ENCODE measurements around the gene BOC. TPM values are rescaled to one million over a fixed set of nuclear protein-coding genes. Genes with fewer than 3 reads are reported as not detected.

Gene BOC
- total and polyA plus RNA-seq, 5 experiments from 2014 or later = not detected

GRCh38 chr3:113174801-113175485 is 36.4 kb upstream of the BOC start:
- Mint-ChIP-seq H3K9me3 (peaks cover 0 to 4% (median 0%) of the 10 kb centered on the region in 9 donors), H3K4me3 (no peak overlapping the region), H3K36me3 (no peaks in the 10 kb centered on the region), H3K27ac (no peak overlapping the region), H3K27me3 (peaks cover 0 to 3% (median 0%) of the 10 kb centered on the region in 5 donors), H3K4me1 (no peaks in the 10 kb centered on the region)
- DNase-seq = no peak
- ATAC-seq = no peak
- POLR2A ChIA-PET = no interaction called here

GRCh38 chr3:113177526-113177925 is 33.8 kb upstream of the BOC start:
- ATAC-seq = no peak
- POLR2A ChIA-PET = no interaction called here
- H3K9me3 Mint-ChIP-seq = no peaks in the 10 kb centered on the region
- H3K36me3 Mint-ChIP-seq = no peaks in the 10 kb centered on the region
- no peak overlapping the region for H3K4me3 Mint-ChIP-seq
- no peaks in the 10 kb centered on the region for H3K4me1 Mint-ChIP-seq
- H3K27ac Mint-ChIP-seq = no peak overlapping the region
- no peak for DNase-seq
- H3K27me3 Mint-ChIP-seq = no peaks in the 10 kb centered on the region

- Mint-ChIP-seq H3K36me3 (no peaks in the 10 kb centered on the region), H3K4me3 (no peak overlapping the region), H3K4me1 (no peaks in the 10 kb centered on the region), H3K9me3 (no peaks in the 10 kb centered on the region), H3K27me3 (peaks cover 0 to 2% (median 0%) of the 10 kb centered on the region in 5 donors), H3K27ac (no peak overlapping the region)
- DNase-seq (no peak), ATAC-seq (no peak)
- POLR2A ChIA-PET = no interaction called here
These were observed 32.0 kb upstream of the BOC start for GRCh38 chr3:113179235-113179824.

- Mint-ChIP-seq H3K36me3 (peaks cover 0 to 9% (median 0%) of the 10 kb centered on the region in 3 donors), H3K4me3 (no peak overlapping the region), H3K4me1 (no peaks in the 10 kb centered on the region), H3K27ac (no peak overlapping the region), H3K27me3 (peaks cover 0 to 2% (median 0%) of the 10 kb centered on the region in 5 donors), H3K9me3 (peaks cover 0 to 10% (median 7%) of the 10 kb centered on the region in 9 donors)
- POLR2A ChIA-PET = no interaction called here
- ATAC-seq = no peak
- no peak for DNase-seq
These were observed 27.4 kb upstream of the BOC start for GRCh38 chr3:113183748-113184661.

GRCh38 chr3:113185194-113185835 is 26.0 kb upstream of the BOC start:
- Mint-ChIP-seq H3K36me3 (peaks cover 0 to 9% (median 0%) of the 10 kb centered on the region in 3 donors), H3K27me3 (peaks cover 0 to 2% (median 0%) of the 10 kb centered on the region in 5 donors), H3K4me3 (no peak overlapping the region), H3K9me3 (peaks cover 0 to 13% (median 7%) of the 10 kb centered on the region in 9 donors), H3K27ac (peak overlapping the region in 1 of 10 donors; percentile 9), H3K4me1 (no peaks in the 10 kb centered on the region)
- no peak for ATAC-seq
- POLR2A ChIA-PET = no interaction called here
- no peak for DNase-seq

- Mint-ChIP-seq H3K36me3 (peaks cover 0 to 9% (median 0%) of the 10 kb centered on the region in 3 donors), H3K27ac (no peak overlapping the region), H3K4me1 (no peaks in the 10 kb centered on the region), H3K9me3 (peaks cover 0 to 13% (median 7%) of the 10 kb centered on the region in 9 donors), H3K4me3 (no peak overlapping the region), H3K27me3 (peaks cover 0 to 2% (median 0%) of the 10 kb centered on the region in 5 donors)
- POLR2A ChIA-PET = no interaction called here
- no peak for ATAC-seq
- DNase-seq = no peak
These were observed 24.8 kb upstream of the BOC start for GRCh38 chr3:113186566-113186965.

GRCh38 chr3:113193288-113193687 is 18.1 kb upstream of the BOC start:
- Mint-ChIP-seq H3K9me3 (peaks cover 0 to 6% (median 3%) of the 10 kb centered on the region in 9 donors), H3K4me1 (no peaks in the 10 kb centered on the region), H3K27ac (no peak overlapping the region), H3K36me3 (peaks cover 0 to 4% (median 0%) of the 10 kb centered on the region in 3 donors), H3K4me3 (no peak overlapping the region), H3K27me3 (peaks cover 0 to 2% (median 0%) of the 10 kb centered on the region in 5 donors)
- no peak for DNase-seq
- POLR2A ChIA-PET = no interaction called here
- no peak for ATAC-seq

- Mint-ChIP-seq H3K27me3 (peaks cover 0 to 2% (median 0%) of the 10 kb centered on the region in 5 donors), H3K4me3 (no peak overlapping the region), H3K27ac (no peak overlapping the region), H3K4me1 (no peaks in the 10 kb centered on the region), H3K9me3 (peaks cover 0 to 4% (median 0%) of the 10 kb centered on the region in 9 donors), H3K36me3 (no peaks in the 10 kb centered on the region)
- DNase-seq (no peak), ATAC-seq (no peak)
- POLR2A ChIA-PET = no interaction called here
These were observed 17.6 kb upstream of the BOC start for GRCh38 chr3:113193719-113194118.

- no peaks in the 10 kb centered on the region for H3K4me1 Mint-ChIP-seq
- DNase-seq (no peak), ATAC-seq (no peak)
- H3K27me3 Mint-ChIP-seq = peaks cover 0 to 4% (median 0%) of the 10 kb centered on the region in 5 donors
- H3K27ac Mint-ChIP-seq = no peak overlapping the region
- H3K36me3 Mint-ChIP-seq = no peaks in the 10 kb centered on the region
- no peaks in the 10 kb centered on the region for H3K9me3 Mint-ChIP-seq
- POLR2A ChIA-PET = no interaction called here
- H3K4me3 Mint-ChIP-seq = no peak overlapping the region
These were observed 16.4 kb upstream of the BOC start for GRCh38 chr3:113194823-113195401.

- ATAC-seq = no peak
- POLR2A ChIA-PET = no interaction called here
- H3K4me1 Mint-ChIP-seq = no peaks in the 10 kb centered on the region
- peaks cover 0 to 9% (median 3%) of the 10 kb centered on the region in 5 donors for H3K27me3 Mint-ChIP-seq
- H3K27ac Mint-ChIP-seq = no peak overlapping the region
- no peak overlapping the region for H3K4me3 Mint-ChIP-seq
- H3K9me3 Mint-ChIP-seq = peaks cover 0 to 6% (median 0%) of the 10 kb centered on the region in 9 donors
- DNase-seq = no peak
- peaks cover 0 to 5% (median 2%) of the 10 kb centered on the region in 3 donors for H3K36me3 Mint-ChIP-seq
These were observed 11.0 kb upstream of the BOC start for GRCh38 chr3:113200351-113200750.

GRCh38 chr3:113200946-113201345 is 10.4 kb upstream of the BOC start:
- POLR2A ChIA-PET = no interaction called here
- Mint-ChIP-seq H3K9me3 (peaks cover 0 to 6% (median 0%) of the 10 kb centered on the region in 9 donors), H3K4me3 (no peak overlapping the region), H3K27ac (no peak overlapping the region), H3K4me1 (no peaks in the 10 kb centered on the region), H3K27me3 (peaks cover 0 to 13% (median 6%) of the 10 kb centered on the region in 5 donors), H3K36me3 (peaks cover 0 to 5% (median 2%) of the 10 kb centered on the region in 3 donors)
- DNase-seq (no peak), ATAC-seq (no peak)

GRCh38 chr3:113204371-113204770 is 7.0 kb upstream of the BOC start:
- Mint-ChIP-seq H3K4me1 (no peaks in the 10 kb centered on the region), H3K27me3 (peaks cover 20 to 31% (median 26%) of the 10 kb centered on the region in 5 donors), H3K36me3 (peaks cover 0 to 5% (median 2%) of the 10 kb centered on the region in 3 donors), H3K9me3 (peaks cover 0 to 6% (median 0%) of the 10 kb centered on the region in 9 donors), H3K27ac (no peak overlapping the region), H3K4me3 (no peak overlapping the region)
- no peak for ATAC-seq
- POLR2A ChIA-PET = no interaction called here
- no peak for DNase-seq
